Ovary (tissue), 3 donors: ENCODE measurements around the gene COL6A3.

Experiments
- POLR2A ChIP-seq: fragments of 450-650 bp; IDR thresholded peaks from one replicate; pipeline ENCODE4 v1.6.1; 2017; ENCODE audit warnings: antibody characterized with exemption, mild to moderate bottlenecking, moderate library complexity
- TF ChIP-seq, protein P1 (sequence below), 3 donors: fragments of 450-650 bp in 2 of 3; fragments of 200-600 bp in 1 of 3; IDR thresholded peaks; one replicate each; pipeline versions ENCODE4 v1.5.1 to v1.8.0; 2016 to 2022; ENCODE audit warnings: antibody characterized with exemption in 3 of 3, mild to moderate bottlenecking in 1 of 3
- donor health status: DM: no; HTN: no; CAD: no.

GRCh38 chr2:237316339-237316738, 97.6 kb downstream of the COL6A3 start:
- TF ChIP-seq, protein P1, sequence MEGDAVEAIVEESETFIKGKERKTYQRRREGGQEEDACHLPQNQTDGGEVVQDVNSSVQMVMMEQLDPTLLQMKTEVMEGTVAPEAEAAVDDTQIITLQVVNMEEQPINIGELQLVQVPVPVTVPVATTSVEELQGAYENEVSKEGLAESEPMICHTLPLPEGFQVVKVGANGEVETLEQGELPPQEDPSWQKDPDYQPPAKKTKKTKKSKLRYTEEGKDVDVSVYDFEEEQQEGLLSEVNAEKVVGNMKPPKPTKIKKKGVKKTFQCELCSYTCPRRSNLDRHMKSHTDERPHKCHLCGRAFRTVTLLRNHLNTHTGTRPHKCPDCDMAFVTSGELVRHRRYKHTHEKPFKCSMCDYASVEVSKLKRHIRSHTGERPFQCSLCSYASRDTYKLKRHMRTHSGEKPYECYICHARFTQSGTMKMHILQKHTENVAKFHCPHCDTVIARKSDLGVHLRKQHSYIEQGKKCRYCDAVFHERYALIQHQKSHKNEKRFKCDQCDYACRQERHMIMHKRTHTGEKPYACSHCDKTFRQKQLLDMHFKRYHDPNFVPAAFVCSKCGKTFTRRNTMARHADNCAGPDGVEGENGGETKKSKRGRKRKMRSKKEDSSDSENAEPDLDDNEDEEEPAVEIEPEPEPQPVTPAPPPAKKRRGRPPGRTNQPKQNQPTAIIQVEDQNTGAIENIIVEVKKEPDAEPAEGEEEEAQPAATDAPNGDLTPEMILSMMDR (IDR thresholded peaks at IDR 0.05): no peak
- no peak for TF ChIP-seq POLR2A
